Measurements from ENCODE around the gene VAV1.

VAV1 gene

DNA sequence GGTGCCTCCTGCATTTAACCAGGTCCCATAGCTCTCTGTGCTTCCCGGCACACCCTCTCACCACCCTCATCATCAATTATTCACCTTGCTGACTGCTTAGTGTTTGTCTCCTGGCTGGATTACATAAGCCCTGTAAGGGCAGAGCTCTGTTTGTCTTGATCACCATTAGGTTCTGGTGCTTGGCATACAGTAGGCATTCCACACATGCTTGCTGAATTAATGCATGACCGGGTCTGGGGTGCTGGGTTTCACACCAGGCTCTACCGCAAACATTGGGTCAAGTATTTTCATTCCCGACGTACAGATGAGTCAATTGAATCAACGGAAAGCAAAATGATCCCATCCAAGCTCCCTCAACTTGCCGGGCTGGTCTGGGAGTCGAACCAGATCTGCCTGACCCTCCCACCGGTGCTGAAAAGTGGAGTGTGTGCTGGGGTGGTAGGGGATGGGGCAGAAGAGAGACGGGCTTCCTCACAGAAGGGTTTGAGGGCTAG is 28.5 kb downstream of the VAV1 start:
- H3K9me3 Mint-ChIP-seq, result no peaks in the 10 kb centered on the region
- no peaks in the 10 kb centered on the region for H3K27me3 Mint-ChIP-seq
- CTCF ChIA-PET, result interaction anchor here (1.4 to 2.0 kb wide), 4 partner anchors 28 to 160 kb away, joined by 3 to 10 read pairs (median 5); partner anchors contain the start of gene VAV1
- peaks cover 67% of the 10 kb centered on the region for H3K4me1 Mint-ChIP-seq
- H3K36me3 Mint-ChIP-seq, result peaks cover 36% of the 10 kb centered on the region
- H3K4me3 Mint-ChIP-seq, result peak overlapping the region; percentile 76
- peak overlapping the region; percentile 94 for H3K27ac Mint-ChIP-seq
- DNase-seq, result peak; percentile 29

DNA sequence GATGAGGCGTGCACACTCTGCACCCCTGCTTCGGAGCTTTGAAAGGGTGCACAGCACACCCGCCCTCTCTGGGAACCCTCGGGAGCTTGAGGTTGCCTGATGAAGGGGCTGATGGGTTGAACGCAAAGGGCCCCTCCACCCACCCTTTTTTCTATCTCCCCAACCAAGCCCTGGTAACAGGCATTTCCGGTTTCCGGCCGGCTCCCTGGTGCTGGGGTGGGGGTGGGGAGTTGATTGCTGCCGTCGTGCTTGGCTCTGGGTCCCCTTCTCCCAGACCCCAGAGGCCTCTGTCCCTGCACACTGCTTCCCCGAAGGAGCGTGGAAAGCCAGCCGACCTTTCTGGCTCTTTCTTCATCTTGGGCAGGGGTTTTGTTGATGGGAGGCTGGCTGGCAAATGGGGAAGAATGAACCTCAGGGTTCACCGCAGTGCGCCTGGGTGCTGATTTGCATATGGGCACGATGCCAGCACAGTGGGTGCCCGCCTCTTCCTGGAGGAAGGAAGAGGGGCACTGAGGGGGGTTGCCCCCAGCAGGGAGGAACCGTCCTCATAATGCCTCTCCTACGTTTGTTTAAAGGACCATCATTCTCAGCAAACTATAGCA is 29.1 kb downstream of the VAV1 start:
- H3K36me3 Mint-ChIP-seq, result peaks cover 35% of the 10 kb centered on the region
- peak; percentile 89 for DNase-seq
- H3K4me1 Mint-ChIP-seq, result peaks cover 67% of the 10 kb centered on the region
- no peaks in the 10 kb centered on the region for H3K9me3 Mint-ChIP-seq
- H3K4me3 Mint-ChIP-seq, result peak overlapping the region; percentile 76
- H3K27me3 Mint-ChIP-seq, result no peaks in the 10 kb centered on the region
- CTCF ChIA-PET, result interaction anchor here (1.0 to 2.0 kb wide), 5 partner anchors 29 to 160 kb away, joined by 3 to 10 read pairs (median 4); partner anchors contain the start of gene VAV1
- peak overlapping the region; percentile 94 for H3K27ac Mint-ChIP-seq

DNA sequence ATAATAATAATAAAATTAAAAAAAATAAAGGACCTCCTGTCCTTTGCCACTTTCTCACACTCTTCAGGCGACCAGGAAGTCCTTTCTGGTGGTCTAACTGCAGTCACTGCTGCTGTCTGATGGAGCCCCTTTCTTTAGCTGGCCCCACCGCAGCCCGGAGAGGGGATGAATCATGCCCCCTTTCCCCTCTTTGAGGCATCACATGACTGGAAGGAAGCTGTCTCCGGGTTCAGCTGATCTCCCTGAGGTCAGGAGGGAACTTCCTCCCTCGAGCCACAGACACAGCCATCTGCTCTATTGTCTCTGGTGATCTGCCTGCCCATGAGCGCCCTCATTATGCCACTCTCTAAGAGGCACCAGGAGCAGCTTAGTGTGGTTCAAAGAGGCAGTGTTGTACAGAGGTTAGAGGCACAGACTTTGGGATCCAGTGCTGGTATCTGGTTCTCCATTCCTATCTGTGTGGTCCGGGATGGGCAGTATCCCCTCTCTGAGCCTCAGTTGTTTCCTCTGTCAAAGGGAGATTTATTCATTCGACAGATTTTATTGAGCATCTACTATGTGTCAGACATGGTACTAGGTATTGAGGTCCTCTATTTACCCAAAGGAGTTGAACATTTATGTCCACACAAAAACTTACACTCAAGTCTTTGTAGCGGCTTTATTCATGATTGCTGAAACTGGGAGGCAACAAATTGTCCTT is 30.0 kb downstream of the VAV1 start:
- peak; percentile 68 for DNase-seq
- CTCF ChIA-PET, result interaction anchor here (1.0 kb wide), 2 partner anchors 29 to 33 kb away, joined by 3 read pairs; no protein-coding TSS in a partner anchor
- H3K4me1 Mint-ChIP-seq, result peaks cover 64% of the 10 kb centered on the region
- peak overlapping the region; percentile 76 for H3K4me3 Mint-ChIP-seq
- H3K27ac Mint-ChIP-seq, result peak overlapping the region; percentile 94
- H3K27me3 Mint-ChIP-seq, result no peaks in the 10 kb centered on the region
- no peaks in the 10 kb centered on the region for H3K9me3 Mint-ChIP-seq
- peaks cover 37% of the 10 kb centered on the region for H3K36me3 Mint-ChIP-seq

DNA sequence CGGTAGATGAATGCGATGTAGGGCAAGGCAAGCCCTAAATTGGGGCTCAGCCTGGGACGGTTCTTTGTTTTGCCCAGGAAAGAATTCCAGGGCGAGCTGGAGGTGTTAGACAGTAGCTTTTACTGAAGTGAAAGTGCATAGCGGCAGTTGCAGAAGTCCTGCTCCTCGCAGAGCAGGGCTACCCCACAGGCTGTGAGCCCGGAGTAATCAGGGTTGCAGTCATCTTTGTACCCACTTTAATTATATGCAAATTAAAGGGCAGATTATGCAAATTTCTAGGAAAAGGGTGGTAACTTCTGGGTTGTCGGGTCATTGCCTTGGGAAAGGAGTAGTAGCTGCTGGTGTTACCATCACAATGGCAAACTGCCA is 30.5 kb downstream of the VAV1 start:
- H3K4me3 Mint-ChIP-seq, result peak overlapping the region; percentile 76
- peaks cover 60% of the 10 kb centered on the region for H3K4me1 Mint-ChIP-seq
- H3K36me3 Mint-ChIP-seq, result peaks cover 38% of the 10 kb centered on the region
- CTCF ChIA-PET, result interaction anchor here (0.8 to 1.0 kb wide), 2 partner anchors 29 to 64 kb away, joined by 3 read pairs; no protein-coding TSS in a partner anchor
- H3K27me3 Mint-ChIP-seq, result no peaks in the 10 kb centered on the region
- no peak for DNase-seq
- H3K9me3 Mint-ChIP-seq, result no peaks in the 10 kb centered on the region
- H3K27ac Mint-ChIP-seq, result peak overlapping the region; percentile 94

DNA sequence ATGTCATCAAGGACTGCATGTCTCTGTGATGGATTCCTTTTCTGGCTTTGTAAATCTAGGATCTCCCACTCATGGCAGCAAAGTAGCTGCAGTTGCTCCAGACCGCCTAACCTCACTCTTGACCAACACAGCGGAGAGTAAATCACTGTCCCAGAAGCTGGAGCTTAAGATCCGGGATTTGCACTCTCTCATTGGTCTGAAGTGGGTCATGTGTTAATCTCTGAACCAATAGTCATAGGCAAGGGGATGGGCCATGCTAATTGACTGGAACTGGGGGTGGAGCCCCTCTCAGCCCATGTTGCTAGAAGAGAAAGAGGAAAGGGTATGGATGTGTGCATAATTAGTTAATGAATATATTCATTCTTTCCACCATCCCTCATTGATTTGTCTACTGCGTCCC is 34.0 kb downstream of the VAV1 start:
- CTCF ChIA-PET, result no interaction called here
- Mint-ChIP-seq H3K36me3 (peaks cover 41% of the 10 kb centered on the region), H3K4me3 (no peak overlapping the region), H3K4me1 (peaks cover 47% of the 10 kb centered on the region), H3K9me3 (peaks cover 5% of the 10 kb centered on the region), H3K27ac (no peak overlapping the region), H3K27me3 (no peaks in the 10 kb centered on the region)
- no peak for DNase-seq

DNA sequence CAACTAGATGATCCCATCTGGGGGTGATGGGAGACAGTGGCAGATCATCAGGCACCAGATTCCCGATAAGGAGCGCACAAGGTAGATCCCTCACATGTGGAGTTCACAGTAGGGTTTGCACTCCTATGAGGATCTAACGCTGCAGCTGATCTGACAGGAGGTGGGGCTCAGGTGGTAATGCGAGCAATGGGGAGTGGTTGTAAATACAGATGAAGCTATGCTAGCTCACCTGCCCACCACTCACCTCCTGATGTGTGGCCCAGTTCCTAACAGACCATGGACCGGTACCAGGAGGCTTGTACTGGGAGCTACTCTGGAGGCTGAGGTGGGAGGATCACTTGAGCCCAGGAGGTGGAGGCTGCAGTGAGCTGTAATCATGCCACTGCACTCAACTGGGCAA is 34.8 kb downstream of the VAV1 start:
- Mint-ChIP-seq H3K36me3 (peaks cover 49% of the 10 kb centered on the region), H3K9me3 (peaks cover 5% of the 10 kb centered on the region), H3K4me3 (no peak overlapping the region), H3K4me1 (peaks cover 45% of the 10 kb centered on the region), H3K27me3 (no peaks in the 10 kb centered on the region), H3K27ac (no peak overlapping the region)
- no peak for DNase-seq
- CTCF ChIA-PET, result no interaction called here

DNA sequence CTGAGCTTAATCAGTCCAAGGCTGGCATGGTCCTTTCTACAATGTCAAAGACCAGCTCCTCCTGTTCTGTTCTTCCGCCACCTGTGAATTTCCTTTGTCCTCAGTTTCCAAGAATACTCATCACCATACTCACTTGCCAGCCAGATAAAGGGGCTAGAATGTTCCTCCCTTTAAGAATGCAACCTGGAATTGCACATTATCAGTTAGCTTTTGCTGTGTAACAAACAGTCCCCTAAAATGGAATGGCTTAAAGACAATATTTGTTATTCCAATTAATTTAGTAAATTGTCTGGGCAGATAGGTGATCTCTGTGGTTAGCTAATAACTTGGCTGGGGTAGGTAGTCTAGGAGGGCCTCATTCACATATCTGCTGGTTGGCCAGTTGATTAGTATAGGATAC is 36.0 kb downstream of the VAV1 start:
- peaks cover 46% of the 10 kb centered on the region for H3K4me1 Mint-ChIP-seq
- no peaks in the 10 kb centered on the region for H3K27me3 Mint-ChIP-seq
- no peak overlapping the region for H3K4me3 Mint-ChIP-seq
- DNase-seq, result no peak
- CTCF ChIA-PET, result no interaction called here
- H3K9me3 Mint-ChIP-seq, result peaks cover 7% of the 10 kb centered on the region
- H3K27ac Mint-ChIP-seq, result no peak overlapping the region
- H3K36me3 Mint-ChIP-seq, result peaks cover 55% of the 10 kb centered on the region

DNA sequence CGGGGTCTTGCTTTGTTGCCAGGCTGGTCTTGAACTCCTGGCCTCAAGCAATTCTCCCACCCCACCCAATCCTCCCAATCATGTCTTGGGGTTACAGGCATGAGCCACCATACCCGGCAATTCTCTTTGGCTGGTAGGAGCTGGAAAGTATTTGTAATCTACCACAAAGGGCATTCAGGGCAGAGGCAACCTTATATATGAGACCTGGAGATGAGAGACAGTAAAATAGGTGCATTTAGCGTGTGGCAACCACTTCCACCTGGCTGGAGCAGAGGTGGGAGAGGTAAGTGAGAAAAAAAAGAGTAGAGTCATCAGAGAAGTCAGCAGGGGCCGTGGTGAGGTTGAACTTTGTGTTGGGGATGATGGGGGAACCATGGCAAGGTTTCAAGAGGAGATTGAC is 36.8 kb downstream of the VAV1 start:
- Mint-ChIP-seq H3K4me3 (no peak overlapping the region), H3K36me3 (peaks cover 56% of the 10 kb centered on the region), H3K4me1 (peaks cover 48% of the 10 kb centered on the region), H3K9me3 (peaks cover 7% of the 10 kb centered on the region), H3K27ac (no peak overlapping the region), H3K27me3 (no peaks in the 10 kb centered on the region)
- CTCF ChIA-PET, result no interaction called here
- DNase-seq, result no peak

DNA sequence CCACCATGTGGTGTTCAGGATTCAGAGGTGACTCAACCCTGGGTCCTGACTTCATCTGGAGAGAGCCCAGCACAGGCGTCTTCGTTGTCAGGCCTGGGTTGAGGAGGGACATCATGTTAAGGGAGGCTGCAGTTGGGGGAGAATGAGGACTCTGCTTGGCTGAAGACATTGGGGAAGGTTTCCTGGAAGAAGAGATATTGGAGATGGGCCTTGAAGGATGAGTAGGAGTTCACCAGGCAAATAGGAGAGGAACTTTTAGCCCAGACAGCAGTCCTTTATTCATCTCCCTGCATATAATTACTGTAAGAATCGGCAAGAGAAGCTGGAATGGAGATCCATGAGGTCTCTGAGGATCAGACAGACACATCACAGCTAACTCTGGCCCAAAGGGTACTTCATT is 38.9 kb downstream of the VAV1 start:
- H3K9me3 Mint-ChIP-seq, result peaks cover 7% of the 10 kb centered on the region
- no peak overlapping the region for H3K4me3 Mint-ChIP-seq
- H3K36me3 Mint-ChIP-seq, result peaks cover 62% of the 10 kb centered on the region
- no peaks in the 10 kb centered on the region for H3K27me3 Mint-ChIP-seq
- DNase-seq, result no peak
- H3K4me1 Mint-ChIP-seq, result peaks cover 61% of the 10 kb centered on the region
- CTCF ChIA-PET, result no interaction called here
- no peak overlapping the region for H3K27ac Mint-ChIP-seq

DNA sequence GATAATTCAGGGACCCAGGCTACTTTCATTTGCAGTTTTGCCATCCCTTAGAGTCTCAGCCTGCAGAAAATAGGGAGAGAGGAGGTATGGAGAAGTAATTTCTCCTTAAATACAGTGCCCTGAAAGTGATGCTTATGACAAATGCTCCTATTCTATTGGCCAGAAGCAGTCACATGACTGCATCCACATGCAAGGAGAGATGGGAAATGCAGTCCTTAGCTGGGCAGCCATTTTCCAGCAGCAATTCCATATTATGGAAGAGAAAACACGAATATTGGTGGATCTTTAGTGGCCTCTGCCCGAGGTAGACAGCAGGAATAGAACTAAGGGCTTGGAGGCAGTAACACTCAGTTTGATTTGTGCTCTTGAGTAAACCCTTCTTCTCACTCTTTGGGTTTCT is 39.4 kb downstream of the VAV1 start:
- CTCF ChIA-PET, result no interaction called here
- H3K4me1 Mint-ChIP-seq, result peaks cover 58% of the 10 kb centered on the region
- H3K9me3 Mint-ChIP-seq, result peaks cover 7% of the 10 kb centered on the region
- H3K27ac Mint-ChIP-seq, result peak overlapping the region; percentile 30
- DNase-seq, result no peak
- H3K36me3 Mint-ChIP-seq, result peaks cover 60% of the 10 kb centered on the region
- no peak overlapping the region for H3K4me3 Mint-ChIP-seq
- H3K27me3 Mint-ChIP-seq, result no peaks in the 10 kb centered on the region

DNA sequence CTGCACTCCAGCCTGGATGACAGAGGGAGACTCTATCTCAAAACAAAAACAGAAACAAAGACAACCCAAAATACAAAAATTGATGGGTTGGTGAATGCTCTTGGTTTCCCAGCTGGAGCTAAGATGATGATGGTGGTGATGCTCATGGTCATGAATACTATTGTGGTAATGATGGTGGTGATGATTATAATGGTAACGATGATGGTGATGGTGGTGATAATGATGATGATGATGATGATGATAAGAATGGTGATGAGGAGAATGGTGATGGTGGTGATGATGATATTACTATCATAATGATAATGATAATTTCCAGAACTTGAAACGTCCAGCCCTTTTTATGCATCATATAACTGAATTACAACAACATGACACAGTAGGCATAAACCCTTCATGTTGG is 40.1 kb downstream of the VAV1 start:
- CTCF ChIA-PET, result no interaction called here
- Mint-ChIP-seq H3K9me3 (peaks cover 8% of the 10 kb centered on the region), H3K4me1 (peaks cover 57% of the 10 kb centered on the region), H3K36me3 (peaks cover 59% of the 10 kb centered on the region), H3K4me3 (no peak overlapping the region), H3K27ac (no peak overlapping the region), H3K27me3 (no peaks in the 10 kb centered on the region)
- DNase-seq, result no peak

DNA sequence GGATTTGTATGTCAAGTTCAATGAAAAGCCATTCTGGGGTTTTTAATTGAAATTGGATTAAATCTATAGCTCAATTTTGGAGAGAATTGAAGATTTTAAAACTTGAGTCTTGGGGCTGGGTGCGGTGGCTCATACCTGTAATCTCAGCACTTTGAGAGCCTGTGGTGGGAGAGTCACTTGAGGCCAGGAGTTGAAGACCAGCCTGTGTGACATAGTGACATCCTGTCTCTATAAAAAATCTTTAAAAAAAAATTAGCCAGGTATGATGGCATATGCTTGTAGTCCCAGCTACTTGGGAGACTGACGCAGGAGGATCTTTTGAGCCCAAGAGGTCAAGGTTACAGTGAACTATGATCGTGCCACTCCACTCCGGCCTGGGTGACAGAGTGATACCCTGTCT is 41.2 kb downstream of the VAV1 start:
- H3K27ac Mint-ChIP-seq, result peak overlapping the region; percentile 80
- DNase-seq, result no peak
- H3K4me1 Mint-ChIP-seq, result peaks cover 59% of the 10 kb centered on the region
- CTCF ChIA-PET, result no interaction called here
- H3K4me3 Mint-ChIP-seq, result no peak overlapping the region
- no peaks in the 10 kb centered on the region for H3K27me3 Mint-ChIP-seq
- H3K36me3 Mint-ChIP-seq, result peaks cover 60% of the 10 kb centered on the region
- H3K9me3 Mint-ChIP-seq, result peaks cover 9% of the 10 kb centered on the region

DNA sequence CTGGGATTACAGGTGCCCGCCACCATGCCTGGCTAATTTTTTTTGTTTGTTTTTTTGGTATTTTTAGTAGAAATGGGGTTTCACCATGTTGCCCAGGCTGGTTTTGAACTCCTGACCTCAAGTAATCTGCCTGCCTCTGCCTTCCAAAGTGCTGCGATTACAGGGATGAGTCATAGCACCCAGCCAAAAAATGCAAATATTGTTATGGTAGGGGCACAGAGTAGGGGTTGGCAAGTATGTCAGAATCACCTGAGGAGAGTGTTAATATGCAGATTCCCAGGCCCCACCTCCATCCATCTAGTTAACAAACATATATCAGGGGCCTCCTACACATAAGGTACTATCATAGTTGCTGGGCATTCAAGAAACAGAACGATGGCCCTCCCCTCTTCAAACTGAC is 44.7 kb downstream of the VAV1 start:
- CTCF ChIA-PET, result no interaction called here
- no peaks in the 10 kb centered on the region for H3K27me3 Mint-ChIP-seq
- H3K9me3 Mint-ChIP-seq, result peaks cover 16% of the 10 kb centered on the region
- peaks cover 67% of the 10 kb centered on the region for H3K36me3 Mint-ChIP-seq
- DNase-seq, result no peak
- no peak overlapping the region for H3K4me3 Mint-ChIP-seq
- H3K4me1 Mint-ChIP-seq, result peaks cover 42% of the 10 kb centered on the region
- peak overlapping the region; percentile 76 for H3K27ac Mint-ChIP-seq

DNA sequence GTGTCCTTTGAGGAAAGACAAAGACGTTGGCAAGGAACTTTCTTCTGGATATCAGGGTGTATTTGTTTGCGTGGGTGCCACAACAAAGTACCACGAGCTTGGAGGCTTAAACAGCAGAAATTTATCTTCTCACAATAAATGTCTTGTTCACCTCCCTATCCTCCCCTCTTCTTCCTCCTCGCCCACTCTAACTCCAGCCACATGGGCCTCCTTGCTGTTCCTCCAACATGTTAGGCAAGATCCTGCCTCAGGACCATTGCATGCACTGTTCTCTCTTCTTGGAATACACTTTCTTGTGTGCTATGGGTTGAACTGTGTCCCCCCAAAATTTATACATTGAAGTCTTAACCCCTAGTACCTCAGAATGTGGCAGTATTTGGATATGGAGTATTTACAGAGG is 45.7 kb downstream of the VAV1 start:
- Mint-ChIP-seq H3K36me3 (peaks cover 56% of the 10 kb centered on the region), H3K27me3 (no peaks in the 10 kb centered on the region), H3K27ac (no peak overlapping the region), H3K9me3 (peaks cover 14% of the 10 kb centered on the region), H3K4me1 (peaks cover 34% of the 10 kb centered on the region), H3K4me3 (no peak overlapping the region)
- CTCF ChIA-PET, result no interaction called here
- no peak for DNase-seq

DNA sequence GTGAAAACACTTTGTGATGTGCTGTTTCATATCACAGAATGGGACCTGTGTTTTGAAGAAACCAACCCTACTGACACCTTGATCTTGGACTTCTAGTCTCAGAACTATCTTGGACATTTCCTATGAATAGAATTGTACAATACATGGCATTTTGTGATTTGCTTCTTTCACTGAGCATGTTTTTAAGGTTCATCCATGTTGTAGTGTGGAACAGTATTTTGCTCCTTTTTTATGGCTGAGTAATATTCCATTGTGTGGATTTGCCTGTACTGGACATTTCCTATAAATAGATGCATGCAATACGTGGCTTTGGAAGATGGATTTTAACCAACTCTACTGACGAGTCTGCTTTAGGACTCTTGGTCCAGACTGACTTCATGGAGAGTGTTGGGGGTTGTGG is 46.8 kb downstream of the VAV1 start:
- no peak for DNase-seq
- Mint-ChIP-seq H3K4me1 (peaks cover 23% of the 10 kb centered on the region), H3K27ac (peak overlapping the region; percentile 30), H3K27me3 (no peaks in the 10 kb centered on the region), H3K4me3 (no peak overlapping the region), H3K36me3 (peaks cover 61% of the 10 kb centered on the region), H3K9me3 (peaks cover 14% of the 10 kb centered on the region)
- CTCF ChIA-PET, result no interaction called here
